GM12873 (cell line): ENCODE measurements around the gene WBP4.

Experiments used
- TF ChIP-seq, protein P1 (sequence below): IDR thresholded peaks from 2 replicates; pipeline ENCODE4 v1.5.1; 2012; ENCODE audit warnings: low read depth, mild to moderate bottlenecking, moderate library complexity, low read length, control low read depth; ENCODE audit not compliant: insufficient read depth; ENCODE audit errors: missing control alignments

WBP4 gene

DNA sequence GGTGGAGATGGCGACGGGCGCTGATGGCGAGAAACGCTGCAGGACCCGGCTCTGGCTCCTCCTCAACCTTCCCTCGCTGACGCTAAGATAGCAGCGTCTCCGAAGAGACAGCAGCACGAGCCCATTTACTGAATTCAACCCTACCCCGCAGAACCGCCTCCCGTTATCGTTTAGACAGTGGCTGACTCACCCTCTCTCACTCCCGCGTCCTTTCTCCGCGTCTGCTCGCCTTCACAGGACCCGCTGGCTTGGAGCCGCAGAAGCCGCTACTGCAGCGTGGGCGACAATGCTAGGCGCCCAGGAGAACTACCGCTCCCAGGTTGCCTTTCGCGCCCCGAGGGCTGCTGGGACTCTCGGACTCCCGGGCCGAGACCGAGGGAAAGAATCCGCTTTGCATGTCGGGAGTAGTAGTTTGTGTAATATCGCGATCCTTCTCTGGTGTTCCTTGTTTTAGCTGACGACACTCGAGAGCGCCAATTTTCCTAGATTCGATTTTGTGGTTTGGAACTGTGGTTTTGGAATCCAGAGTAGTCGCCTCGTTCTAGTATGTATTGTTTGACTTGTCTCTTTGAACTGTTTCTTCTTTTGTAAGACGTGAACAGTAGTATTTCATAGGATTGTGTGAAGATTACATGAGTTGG, 71.3 kb downstream of the WBP4 start, which contains the start of gene KBTBD6:
KBTBD6 (minus strand) TSS at position 291 of the 641 bp plus-strand sequence. CDS start 291 bp downstream, outside the sequence.
- TF ChIP-seq, protein P1, sequence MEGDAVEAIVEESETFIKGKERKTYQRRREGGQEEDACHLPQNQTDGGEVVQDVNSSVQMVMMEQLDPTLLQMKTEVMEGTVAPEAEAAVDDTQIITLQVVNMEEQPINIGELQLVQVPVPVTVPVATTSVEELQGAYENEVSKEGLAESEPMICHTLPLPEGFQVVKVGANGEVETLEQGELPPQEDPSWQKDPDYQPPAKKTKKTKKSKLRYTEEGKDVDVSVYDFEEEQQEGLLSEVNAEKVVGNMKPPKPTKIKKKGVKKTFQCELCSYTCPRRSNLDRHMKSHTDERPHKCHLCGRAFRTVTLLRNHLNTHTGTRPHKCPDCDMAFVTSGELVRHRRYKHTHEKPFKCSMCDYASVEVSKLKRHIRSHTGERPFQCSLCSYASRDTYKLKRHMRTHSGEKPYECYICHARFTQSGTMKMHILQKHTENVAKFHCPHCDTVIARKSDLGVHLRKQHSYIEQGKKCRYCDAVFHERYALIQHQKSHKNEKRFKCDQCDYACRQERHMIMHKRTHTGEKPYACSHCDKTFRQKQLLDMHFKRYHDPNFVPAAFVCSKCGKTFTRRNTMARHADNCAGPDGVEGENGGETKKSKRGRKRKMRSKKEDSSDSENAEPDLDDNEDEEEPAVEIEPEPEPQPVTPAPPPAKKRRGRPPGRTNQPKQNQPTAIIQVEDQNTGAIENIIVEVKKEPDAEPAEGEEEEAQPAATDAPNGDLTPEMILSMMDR, result no peak
